Jurkat, Clone E6-1 (cell line): ENCODE results near the gene DPP10.
"Not testable (repeated sequence)": the region's sequence is repeated elsewhere in the genome, so short reads cannot be mapped to it uniquely, and the experiment has no call there.

Source experiments
- DNase-seq: peaks from one replicate; pipeline ENCODE4 v3.0.0-alpha.2; 2011; ENCODE audit warnings: low read depth, low spot score
- H3K4me3 ChIP-seq: 2 replicates; pipeline ENCODE4 v1.5.1; 2011; ENCODE audit warnings: mild to moderate bottlenecking, low read length, control low read depth, moderate library complexity

DPP10 gene

GRCh38 chr2:114880046-114880445 is 437.6 kb downstream of the DPP10 start:
- no peak overlapping the region for H3K4me3 ChIP-seq
- no peak for DNase-seq

- no peak overlapping the region for H3K4me3 ChIP-seq
- no peak for DNase-seq
Observed at GRCh38 chr2:114919985-114920384, 477.5 kb downstream of the DPP10 start.

GRCh38 chr2:114922076-114922475 is 479.6 kb downstream of the DPP10 start:
- DNase-seq, result no peak
- no peak overlapping the region for H3K4me3 ChIP-seq

GRCh38 chr2:114925296-114926255 is 483.1 kb downstream of the DPP10 start:
- DNase-seq, result no peak
- no peak overlapping the region for H3K4me3 ChIP-seq

GRCh38 chr2:114926303-114926702 is 483.9 kb downstream of the DPP10 start:
- no peak overlapping the region for H3K4me3 ChIP-seq
- DNase-seq, result no peak

GRCh38 chr2:114929225-114929624 is 486.8 kb downstream of the DPP10 start:
- no peak overlapping the region for H3K4me3 ChIP-seq
- no peak for DNase-seq

GRCh38 chr2:114933671-114934241 is 491.3 kb downstream of the DPP10 start:
- H3K4me3 ChIP-seq, result no peak overlapping the region
- DNase-seq, result no peak

GRCh38 chr2:114935031-114935430 is 492.6 kb downstream of the DPP10 start:
- H3K4me3 ChIP-seq, result no peak overlapping the region

GRCh38 chr2:114937366-114937930 is 495.0 kb downstream of the DPP10 start:
- no peak for DNase-seq
- H3K4me3 ChIP-seq, result no peak overlapping the region

More at GRCh38 chr2:114935031-114935430, 492.6 kb downstream of the DPP10 start:
- no peak for DNase-seq

- H3K4me3 ChIP-seq, result no peak overlapping the region
- no peak for DNase-seq
Observed at GRCh38 chr2:114940785-114941458, 498.5 kb downstream of the DPP10 start.

- DNase-seq, result no peak
- H3K4me3 ChIP-seq, result no peak overlapping the region
Observed at GRCh38 chr2:114949228-114949804, 506.9 kb downstream of the DPP10 start.

- no peak for DNase-seq
- H3K4me3 ChIP-seq, result no peak overlapping the region
Observed at GRCh38 chr2:114960389-114960788, 517.9 kb downstream of the DPP10 start.

- DNase-seq, result no peak
- no peak overlapping the region for H3K4me3 ChIP-seq
Observed at GRCh38 chr2:114962532-114962931, 520.1 kb downstream of the DPP10 start.

- no peak overlapping the region for H3K4me3 ChIP-seq
- no peak for DNase-seq
Observed at GRCh38 chr2:114968748-114969400, 526.4 kb downstream of the DPP10 start.

- H3K4me3 ChIP-seq, result not testable (repeated sequence)
Observed at GRCh38 chr2:115004321-115004720, 561.9 kb downstream of the DPP10 start.

GRCh38 chr2:115011721-115012120 is 569.3 kb downstream of the DPP10 start:
- no peak for DNase-seq
- no peak overlapping the region for H3K4me3 ChIP-seq

More at GRCh38 chr2:115004321-115004720, 561.9 kb downstream of the DPP10 start:
- not testable (repeated sequence) for DNase-seq

- DNase-seq, result not testable (repeated sequence)
Observed at GRCh38 chr2:115022013-115022412, 579.6 kb downstream of the DPP10 start.

GRCh38 chr2:115034801-115035200 is 592.4 kb downstream of the DPP10 start:
- DNase-seq, result no peak
- no peak overlapping the region for H3K4me3 ChIP-seq

More at GRCh38 chr2:115022013-115022412, 579.6 kb downstream of the DPP10 start:
- H3K4me3 ChIP-seq, result not testable (repeated sequence)

GRCh38 chr2:115036818-115037217 is 594.4 kb downstream of the DPP10 start:
- DNase-seq, result no peak
- no peak overlapping the region for H3K4me3 ChIP-seq
